GM18502 (cell line): ENCODE measurements around the gene ARPC2.
A peak's percentile ranks its signal among the peaks of the same experiment; 100 is the strongest.

Experiments used
- ATAC-seq: cut with Tn5 transposase; IDR thresholded peaks from one replicate; pipeline ENCODE4 v1.9.1; 2021; ENCODE audit warnings: mild to moderate bottlenecking; ENCODE audit not compliant: unreplicated experiment, poor library complexity

Gene ARPC2

DNA sequence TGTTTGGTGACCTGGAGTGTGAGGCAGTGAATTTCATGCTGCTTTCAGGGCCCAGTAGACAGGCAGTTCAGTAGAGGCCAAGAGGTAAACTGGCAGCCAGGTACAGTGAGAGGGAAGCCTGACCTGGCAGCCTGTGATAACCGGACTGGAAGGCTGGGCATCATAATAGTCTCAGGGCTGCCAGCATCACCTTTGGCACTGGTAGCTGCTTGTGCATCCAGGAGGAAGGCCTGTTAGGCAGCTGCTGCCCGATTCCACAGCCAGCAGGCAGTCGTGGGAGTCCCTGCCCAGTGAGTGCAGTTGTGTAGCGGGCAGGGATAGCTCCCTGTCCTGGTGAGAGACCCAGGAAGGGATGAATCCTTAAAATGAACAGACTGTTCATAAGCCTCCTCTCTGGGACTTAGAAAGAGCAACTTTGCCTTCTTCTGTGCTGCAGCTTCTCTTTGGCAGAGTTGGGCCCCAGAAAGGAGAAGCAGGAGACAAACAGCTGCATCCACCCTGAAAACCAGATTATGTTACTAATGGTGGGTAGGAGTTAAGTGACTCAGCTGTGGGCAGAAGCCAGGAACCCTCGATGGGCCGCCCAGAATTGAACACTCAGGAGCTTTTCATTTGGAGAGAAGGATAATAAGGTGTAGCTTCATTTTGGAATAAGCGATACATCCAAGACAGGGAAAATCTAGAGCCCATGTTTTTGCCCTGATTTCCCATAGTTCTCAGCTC is 35.7 kb downstream of the ARPC2 start:
- ATAC-seq: no peak

GRCh38 chr2:218253232-218253625 is 36.2 kb downstream of the ARPC2 start:
- no peak for ATAC-seq

DNA sequence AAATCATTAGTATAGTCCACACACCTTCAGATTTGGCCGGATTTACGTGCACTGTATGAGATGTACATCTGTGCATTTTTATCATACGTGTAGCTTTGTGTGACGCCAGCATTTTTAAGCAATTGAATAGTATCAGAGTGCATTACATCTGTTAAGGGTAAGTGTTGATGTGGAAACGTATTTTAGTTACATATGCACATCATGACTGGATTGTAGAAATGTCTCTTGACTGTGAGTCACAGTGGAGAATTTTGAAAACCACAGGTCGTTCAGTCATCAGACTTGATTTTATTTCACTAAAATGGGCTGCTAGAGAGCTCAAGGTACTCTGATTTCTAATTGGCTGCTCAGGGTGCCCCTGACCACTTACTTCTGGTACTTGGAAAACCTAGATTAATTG is 38.5 kb downstream of the ARPC2 start:
- no peak for ATAC-seq

GRCh38 chr2:218256612-218257350 is 39.8 kb downstream of the ARPC2 start:
- ATAC-seq: no peak

GRCh38 chr2:218257390-218257981 is 40.5 kb downstream of the ARPC2 start:
- ATAC-seq: peak; percentile 68

- ATAC-seq: no peak
Observed at GRCh38 chr2:218259099-218259961, 42.3 kb downstream of the ARPC2 start.

DNA sequence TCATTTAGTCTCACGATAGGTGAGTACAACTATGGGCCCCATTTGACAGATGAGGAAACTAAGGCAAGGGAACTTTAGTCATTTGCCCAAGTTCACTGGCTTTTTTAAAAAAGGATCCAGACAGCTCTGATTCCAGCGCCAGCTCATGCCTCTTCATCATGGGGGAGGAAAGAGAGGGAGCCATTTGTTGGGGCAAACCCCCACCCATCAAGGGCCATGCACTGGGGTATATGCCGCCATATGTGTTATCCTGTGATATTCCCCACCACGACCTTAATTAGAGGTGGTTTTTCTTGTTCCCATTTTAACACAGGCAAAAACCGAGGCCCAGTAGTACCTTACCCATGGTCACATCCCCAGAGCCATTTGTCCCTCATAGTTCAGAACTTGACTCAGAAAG is 43.2 kb downstream of the ARPC2 start:
- no peak for ATAC-seq

GRCh38 chr2:218260742-218261422 is 43.9 kb downstream of the ARPC2 start, which contains the start of gene GPBAR1:
TSS of gene GPBAR1 (plus strand) at chr2:218261015. CDS start at chr2:218262725, 1,710 bp downstream.
- ATAC-seq: no peak

DNA sequence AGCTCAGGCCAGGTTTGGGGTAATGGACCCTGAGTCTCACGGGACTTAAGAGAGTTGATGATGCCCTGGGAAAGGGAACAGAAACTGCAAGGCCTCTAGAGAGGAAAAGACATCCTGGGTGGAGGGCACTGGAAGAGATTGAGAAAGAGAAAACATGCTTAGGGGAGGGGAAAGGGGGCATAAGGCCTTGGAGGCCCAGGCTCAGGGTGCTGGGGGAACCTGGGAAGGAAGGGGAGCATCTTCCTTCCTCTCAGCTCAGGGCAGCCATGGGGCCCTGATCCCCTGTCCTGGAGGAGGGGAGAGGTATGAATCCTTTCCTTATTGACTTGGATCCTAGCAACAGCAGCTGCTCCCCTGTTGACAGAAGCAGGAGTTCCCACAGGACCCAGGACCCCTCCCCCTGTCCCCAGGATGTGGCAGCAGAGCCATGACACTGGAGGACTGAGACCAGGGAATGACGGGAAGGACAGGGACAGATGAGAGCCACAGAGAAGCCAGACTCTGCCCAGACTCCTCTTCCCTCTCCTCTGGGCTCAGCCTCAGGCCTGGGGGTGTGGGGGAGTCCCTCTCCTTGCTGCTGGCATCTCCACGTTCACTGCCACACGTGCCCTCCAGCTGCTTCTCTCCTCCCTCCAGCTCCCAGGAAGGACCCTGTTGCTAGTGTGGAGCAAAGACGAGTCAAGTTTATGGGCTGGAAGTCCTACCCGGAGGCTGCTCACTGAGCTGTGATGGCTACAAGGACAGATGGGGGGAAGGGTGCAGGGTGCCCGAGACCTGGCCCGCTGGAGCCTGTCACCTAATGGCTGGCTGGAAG is 44.6 kb downstream of the ARPC2 start:
- ATAC-seq: no peak

- ATAC-seq: no peak
Observed at GRCh38 chr2:218262237-218262600, 45.2 kb downstream of the ARPC2 start.

- ATAC-seq: no peak
Observed at GRCh38 chr2:218262631-218263586, 45.9 kb downstream of the ARPC2 start.

DNA sequence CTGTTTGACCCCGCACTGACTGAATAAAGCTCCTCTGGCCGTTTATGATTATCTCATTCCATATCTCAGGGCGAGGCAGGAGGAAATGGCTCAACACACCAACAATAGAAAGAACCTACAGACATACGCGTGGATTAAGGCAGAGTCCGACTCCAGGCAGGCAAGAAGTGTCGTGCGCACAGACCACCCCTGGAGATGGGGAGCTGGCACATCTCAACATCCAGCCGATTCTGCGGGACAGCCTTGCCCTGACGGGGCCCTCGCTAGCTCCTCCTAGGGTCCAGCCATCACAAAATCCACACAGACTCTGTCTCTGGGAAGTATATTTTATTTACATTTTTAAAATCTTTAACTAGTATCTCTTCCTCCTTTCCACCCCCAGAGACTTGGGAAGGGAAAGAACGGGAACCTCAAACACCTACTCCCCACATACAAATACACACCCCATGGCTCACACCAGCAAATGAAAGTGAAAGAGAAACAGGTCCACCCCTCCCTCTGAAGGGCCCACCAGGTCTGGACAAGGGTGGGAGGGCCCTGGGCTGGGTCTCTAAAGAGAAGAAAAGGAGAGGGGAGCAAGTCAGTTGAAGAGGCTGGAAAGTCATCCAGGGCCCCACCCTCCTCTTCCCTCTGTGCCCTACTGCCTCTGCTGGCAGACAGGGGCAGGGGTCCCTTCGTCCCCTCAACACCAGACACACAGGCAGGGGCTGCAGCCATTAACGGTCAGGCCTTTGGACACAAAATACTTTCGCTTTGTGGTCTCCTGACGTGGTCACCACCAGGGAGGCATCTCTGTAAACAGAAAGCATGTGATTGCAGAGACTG is 47.0 kb downstream of the ARPC2 start:
- no peak for ATAC-seq

DNA sequence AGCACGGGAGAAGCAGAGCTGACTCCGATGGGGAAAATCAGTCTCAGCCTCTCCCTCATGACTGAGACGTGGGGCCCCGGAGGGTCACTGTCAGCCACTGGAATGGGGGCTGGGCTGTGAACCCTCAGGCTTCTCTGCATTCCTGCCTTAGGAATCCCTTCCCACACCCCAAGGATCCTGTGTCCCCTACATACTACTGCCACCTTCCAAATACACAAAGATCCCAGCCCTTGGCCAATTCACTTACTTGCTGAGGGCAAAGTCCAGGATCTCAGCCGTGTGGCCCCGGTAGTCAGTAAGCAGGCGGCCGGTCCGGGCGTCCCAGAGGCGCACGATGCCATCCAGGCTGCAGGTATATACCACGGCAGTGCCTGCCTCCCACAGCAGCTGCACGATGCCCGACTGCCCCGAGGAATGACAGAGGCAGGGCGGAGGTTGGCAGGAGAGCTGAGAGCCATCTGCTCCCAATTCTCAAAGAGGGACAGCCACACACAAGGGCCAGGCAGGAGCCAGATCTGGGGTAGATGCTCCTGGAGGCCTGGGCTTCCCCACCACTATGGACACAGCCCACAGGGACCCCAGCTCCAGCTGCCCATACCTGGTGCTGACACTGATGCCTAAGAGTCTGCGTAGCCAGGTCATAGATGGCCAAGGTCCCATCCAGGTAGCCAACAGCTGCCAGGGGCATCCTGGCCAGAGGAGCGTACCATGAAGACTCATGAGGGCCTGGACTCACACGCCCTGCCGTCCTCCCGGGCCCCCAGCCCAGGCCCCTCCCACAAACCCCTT is 48.0 kb downstream of the ARPC2 start:
- no peak for ATAC-seq

DNA sequence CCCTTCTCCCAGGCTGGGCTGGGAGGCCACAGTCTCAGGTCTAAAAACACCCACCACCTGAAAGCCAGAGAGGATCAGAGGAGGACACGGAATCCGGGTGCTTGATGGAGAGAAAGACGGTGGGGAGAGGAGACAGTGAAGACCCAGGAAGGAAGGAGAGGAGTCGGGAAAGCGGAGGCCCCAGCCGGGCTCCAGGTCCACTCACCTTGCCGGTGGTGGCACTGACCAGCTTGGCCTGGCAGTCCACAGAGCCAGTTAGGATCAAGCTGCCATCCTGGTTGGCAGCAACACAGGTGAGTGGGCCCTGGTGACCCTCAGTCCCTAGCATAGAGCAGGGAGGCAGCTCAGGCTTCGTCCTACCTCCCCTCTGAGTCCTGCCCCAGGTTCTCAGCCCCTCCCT is 48.6 kb downstream of the ARPC2 start:
- no peak for ATAC-seq

GRCh38 chr2:218266316-218266979 is 49.5 kb downstream of the ARPC2 start:
- ATAC-seq: no peak

DNA sequence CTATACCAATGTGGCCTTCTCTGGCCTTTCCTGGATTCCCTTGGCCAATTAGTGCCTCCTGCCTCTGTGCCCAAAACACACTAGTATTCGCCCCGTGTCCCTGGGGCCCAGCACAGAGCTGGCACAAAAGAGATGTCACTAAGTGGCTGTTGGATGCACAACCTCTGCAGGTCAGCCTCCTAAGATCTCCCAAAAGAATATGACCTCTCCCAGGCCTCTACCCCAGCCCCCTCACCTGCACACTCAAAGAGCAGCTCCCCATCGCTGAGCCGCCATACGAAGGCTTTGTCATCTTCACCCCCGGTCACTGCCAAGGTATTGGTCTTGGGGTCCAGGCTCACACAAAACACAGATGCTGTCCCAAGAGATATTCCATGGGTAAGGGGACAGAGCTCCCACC is 50.3 kb downstream of the ARPC2 start:
- ATAC-seq: no peak
